Astrocyte (in vitro differentiated cells and primary cell): ENCODE results near the gene DHCR7.

Experiments used
- EZH2 ChIP-seq: IDR thresholded peaks from 2 replicates; pipeline ENCODE4 v1.6.1; 2012; ENCODE audit warnings: mild to moderate bottlenecking, low read length, inconsistent platforms; ENCODE audit not compliant: insufficient read depth
- TF ChIP-seq, protein P1 (sequence below): IDR thresholded peaks from 2 replicates; pipeline ENCODE4 v1.5.1; 2011; ENCODE audit warnings: low read depth, mild to moderate bottlenecking, inconsistent platforms, low read length, moderate library complexity; ENCODE audit not compliant: insufficient read depth

DNA sequence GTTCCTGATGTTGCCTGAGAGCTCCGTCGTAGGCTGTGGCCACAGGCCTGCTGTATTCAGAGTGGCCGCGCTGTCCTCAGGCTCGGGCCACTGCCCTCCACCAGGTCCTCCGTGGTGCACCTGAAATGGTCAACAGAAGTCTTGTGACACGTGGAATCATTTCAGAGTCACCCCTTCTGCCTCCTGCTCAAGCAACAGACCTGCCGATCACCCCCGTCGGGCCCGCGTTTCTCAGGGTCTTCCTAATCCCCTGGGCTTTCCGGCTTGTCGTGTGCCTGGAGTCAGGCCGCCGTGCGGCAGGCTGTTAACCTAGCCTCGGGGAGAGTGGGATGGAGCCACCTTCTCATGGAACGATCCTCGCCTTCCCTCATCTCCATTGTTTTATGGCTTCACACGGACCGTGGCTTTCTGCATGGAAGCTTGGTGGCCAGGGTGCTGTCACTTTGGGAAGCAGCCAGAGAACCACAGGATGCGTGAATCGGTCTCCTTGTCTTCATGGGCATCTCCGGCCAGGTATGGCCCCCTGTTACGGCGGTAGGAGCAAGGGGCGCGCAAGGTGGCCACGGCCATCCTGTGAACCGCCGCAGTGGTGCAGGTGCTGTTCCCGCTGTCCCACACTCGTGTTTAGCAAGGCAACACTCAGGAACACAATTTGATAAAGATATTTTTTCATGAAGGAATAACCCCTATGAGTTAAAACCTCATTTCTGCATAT lies 28.9 kb upstream of the DHCR7 start:
- TF ChIP-seq EZH2, result no peak
- TF ChIP-seq, protein P1, sequence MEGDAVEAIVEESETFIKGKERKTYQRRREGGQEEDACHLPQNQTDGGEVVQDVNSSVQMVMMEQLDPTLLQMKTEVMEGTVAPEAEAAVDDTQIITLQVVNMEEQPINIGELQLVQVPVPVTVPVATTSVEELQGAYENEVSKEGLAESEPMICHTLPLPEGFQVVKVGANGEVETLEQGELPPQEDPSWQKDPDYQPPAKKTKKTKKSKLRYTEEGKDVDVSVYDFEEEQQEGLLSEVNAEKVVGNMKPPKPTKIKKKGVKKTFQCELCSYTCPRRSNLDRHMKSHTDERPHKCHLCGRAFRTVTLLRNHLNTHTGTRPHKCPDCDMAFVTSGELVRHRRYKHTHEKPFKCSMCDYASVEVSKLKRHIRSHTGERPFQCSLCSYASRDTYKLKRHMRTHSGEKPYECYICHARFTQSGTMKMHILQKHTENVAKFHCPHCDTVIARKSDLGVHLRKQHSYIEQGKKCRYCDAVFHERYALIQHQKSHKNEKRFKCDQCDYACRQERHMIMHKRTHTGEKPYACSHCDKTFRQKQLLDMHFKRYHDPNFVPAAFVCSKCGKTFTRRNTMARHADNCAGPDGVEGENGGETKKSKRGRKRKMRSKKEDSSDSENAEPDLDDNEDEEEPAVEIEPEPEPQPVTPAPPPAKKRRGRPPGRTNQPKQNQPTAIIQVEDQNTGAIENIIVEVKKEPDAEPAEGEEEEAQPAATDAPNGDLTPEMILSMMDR, result no peak
